GM12878 (cell line): ENCODE measurements around the gene GTF2A1. TPM values are rescaled to one million over a fixed set of nuclear protein-coding genes. Genes with fewer than 3 reads are reported as not detected.

Experiments
- ASH2L ChIP-seq: fragments of 300-600, 200-600 bp; sonication (generic); IDR thresholded peaks from 2 replicates; pipeline ENCODE4 v1.6.1; 2017; ENCODE audit warnings: low read depth, mild to moderate bottlenecking, borderline replicate concordance
- EED ChIP-seq: sonication (generic); IDR thresholded peaks from 2 replicates; pipeline ENCODE4 v1.6.1; 2016; ENCODE audit warnings: antibody characterized with exemption, low read depth
- EP300 ChIP-seq, 2 experiments: fragments of 150-350 bp in 1 of 2; IDR thresholded peaks; 2 replicates each; pipeline ENCODE4 v1.6.1; 2011 to 2012; ENCODE audit warnings: low read depth in 2 of 2, low read length in 2 of 2, borderline replicate concordance in 1 of 2, improper control_type of control experiment in 1 of 2, inconsistent platforms in 1 of 2; ENCODE audit not compliant: control insufficient read depth in 1 of 2
- EZH2 ChIP-seq: IDR thresholded peaks from 2 replicates; pipeline ENCODE4 v1.6.1; 2012; ENCODE audit warnings: low read depth, mild to moderate bottlenecking, control low read depth, inconsistent platforms, low read length, borderline replicate concordance; ENCODE audit not compliant: control insufficient read depth
- HDGF ChIP-seq: fragments of 450-650 bp; IDR thresholded peaks from 2 replicates; pipeline ENCODE4 v1.6.1; 2016; ENCODE audit warnings: antibody characterized with exemption
- MYC ChIP-seq: IDR thresholded peaks from 2 replicates; pipeline ENCODE4 v1.6.1; 2011; ENCODE audit warnings: mild to moderate bottlenecking, low read length, moderate library complexity, inconsistent platforms; ENCODE audit not compliant: insufficient read depth, insufficient replicate concordance, insufficient read length, severe bottlenecking
- NFXL1 ChIP-seq: fragments of 450-650 bp; IDR thresholded peaks from 2 replicates; pipeline ENCODE4 v1.6.1; 2017; ENCODE audit warnings: antibody characterized with exemption, mild to moderate bottlenecking, borderline replicate concordance
- NFYA ChIP-seq: IDR thresholded peaks from 2 replicates; pipeline ENCODE4 v1.6.1; 2011; ENCODE audit warnings: low read depth, mild to moderate bottlenecking, low read length, improper control_type of control experiment, borderline replicate concordance
- PAX5 ChIP-seq: IDR thresholded peaks from 2 replicates; pipeline ENCODE4 v1.6.1; 2011; ENCODE audit warnings: low read depth, low read length, borderline replicate concordance
- PML ChIP-seq: IDR thresholded peaks from 2 replicates; pipeline ENCODE4 v1.6.1; 2012; ENCODE audit warnings: low read length, inconsistent platforms
- POLR2A ChIP-seq: IDR thresholded peaks from 2 replicates; pipeline ENCODE4 v1.6.1; 2011; ENCODE audit warnings: low read depth, mild to moderate bottlenecking, low read length
- POLR2AphosphoS2 ChIP-seq: IDR thresholded peaks from 2 replicates; pipeline ENCODE4 v1.6.1; 2011; ENCODE audit warnings: low read depth, mild to moderate bottlenecking, low read length, improper control_type of control experiment, moderate library complexity
- POU2F2 ChIP-seq: IDR thresholded peaks from 3 replicates; pipeline ENCODE4 v1.6.1; 2011; ENCODE audit warnings: low read depth, mild to moderate bottlenecking, low read length, borderline replicate concordance
- RB1 ChIP-seq: fragments of 450-650 bp; formaldehyde crosslinking; IDR thresholded peaks from 2 replicates; pipeline ENCODE4 v1.6.1; 2017; ENCODE audit warnings: mild to moderate bottlenecking, borderline replicate concordance
- ZBED1 ChIP-seq: IDR thresholded peaks from 2 replicates; pipeline ENCODE4 v1.6.1; 2016; ENCODE audit warnings: borderline replicate concordance
- ZNF24 ChIP-seq: fragments of 450-650 bp; IDR thresholded peaks from 2 replicates; pipeline ENCODE4 v1.6.1; 2017; ENCODE audit warnings: antibody characterized with exemption, mild to moderate bottlenecking
- ZNF384 ChIP-seq: IDR thresholded peaks from 2 replicates; pipeline ENCODE4 v1.6.1; 2012; ENCODE audit warnings: low read depth, mild to moderate bottlenecking, low read length, improper control_type of control experiment, borderline replicate concordance
- ZNF622 ChIP-seq: fragments of 450-650 bp; IDR thresholded peaks from 2 replicates; pipeline ENCODE4 v1.6.1; 2017; ENCODE audit warnings: mild to moderate bottlenecking, inconsistent platforms
- polyA plus RNA-seq, 11 experiments: library from polyadenylated mRNA; depleted of rRNA in 4 of 11; unstranded in 6 of 11; stranded (reverse) in 5 of 11; fragments of >200 nt; fragmentation: Nextera tagmentation in 4 of 11; fragmentation: Illumina TruSeq in 1 of 11; extraction: Ambion mirVana in 4 of 11; extraction: Trizol in 1 of 11; gene quantifications; 1 replicate in 1 of 11; 2 replicates in 10 of 11; pipeline versions ENCODE4 v1.2.1 to v1.2.3, GENCODE V29; 2011 to 2016; ENCODE audit warnings: inconsistent platforms in 2 of 11, missing spikeins in 2 of 11, low read depth in 1 of 11
- total RNA-seq, 4 experiments: library from RNA; depleted of rRNA in 3 of 4; stranded (reverse); fragments of >200 nt in 3 of 4; fragmentation: Illumina TruSeq in 1 of 4; extraction: Trizol in 1 of 4; gene quantifications; 2 replicates each; pipeline versions ENCODE4 v1.2.1 to v1.2.3, GENCODE V29; 2013 to 2021
- TF ChIP-seq, protein P1 (sequence below): fragments of 450-650 bp; IDR thresholded peaks from 2 replicates; pipeline ENCODE4 v1.6.1; 2017; ENCODE audit warnings: low read depth, mild to moderate bottlenecking, moderate library complexity
- TF ChIP-seq, protein P2 (sequence below): IDR thresholded peaks from 2 replicates; pipeline ENCODE4 v1.6.1; 2012; ENCODE audit warnings: low read depth, low read length, improper control_type of control experiment
- TF ChIP-seq, protein P3 (sequence below): IDR thresholded peaks from 2 replicates; pipeline ENCODE4 v1.6.1; 2012; ENCODE audit warnings: low read depth, low read length, improper control_type of control experiment
- TF ChIP-seq, protein P4 (sequence below): fragments of 150-350 bp; IDR thresholded peaks from 2 replicates; pipeline ENCODE4 v1.6.1; 2016; ENCODE audit warnings: low read depth, low read length
- TF ChIP-seq, protein P5 (sequence below): IDR thresholded peaks from 2 replicates; pipeline ENCODE4 v1.6.1; 2012; ENCODE audit warnings: low read depth, low read length, improper control_type of control experiment

Gene GTF2A1
- total and polyA plus RNA-seq, 10 of the 15 experiments (the other 5 are each of a cell fraction or from before 2014, with no cell fraction given): 2.5 to 28.7 (median 14.9) TPM

DNA sequence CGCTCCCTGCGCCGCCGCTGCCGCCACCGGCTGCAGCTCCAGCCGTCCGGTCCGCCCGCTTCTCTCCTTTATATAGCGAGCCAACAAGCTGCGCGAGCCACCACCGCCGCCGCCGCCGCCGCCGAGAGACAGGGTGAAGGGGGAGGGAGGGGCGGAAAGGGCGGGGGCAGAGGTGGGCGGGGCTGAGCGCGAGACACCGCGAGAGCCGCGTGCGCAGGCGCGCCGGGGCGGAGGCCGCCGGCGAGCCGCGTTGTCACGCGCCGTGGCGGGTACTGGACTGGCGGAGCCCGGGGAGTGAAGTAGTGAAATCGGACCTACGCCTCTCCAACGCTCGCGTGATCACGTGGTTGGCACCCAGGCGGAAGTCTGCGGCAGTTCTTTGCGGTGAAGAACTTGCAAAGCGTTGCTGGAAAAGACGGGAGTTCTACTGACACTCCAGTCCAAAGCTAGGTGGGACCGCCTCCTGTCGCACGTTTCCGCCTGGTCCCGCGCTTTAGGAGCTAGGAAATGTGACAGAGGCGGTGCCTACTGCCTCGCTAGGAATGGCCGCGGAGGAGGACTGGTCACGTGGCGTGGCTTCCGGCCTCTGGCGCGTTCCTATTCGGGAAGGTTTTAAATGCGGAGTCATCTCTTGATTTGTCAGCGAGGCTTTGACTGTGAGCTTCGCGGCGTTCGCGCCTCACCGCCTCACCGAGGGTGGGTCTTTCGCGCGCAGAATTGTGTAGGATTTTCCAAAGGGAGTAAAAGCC lies at the start of gene GTF2A1 (continued):
- TF ChIP-seq NFXL1 (no peak), EP300 (IDR thresholded peaks at IDR 0.05; ENCODE audit: borderline replicate concordance in 1 of 2, control insufficient read depth in 1 of 2, low read depth in 2 of 2, low read length in 2 of 2) (peak; percentile 2 to 49; a peak in 1 of 4 replicates), RB1 (peak; percentile 79), MYC (peak; percentile 34), ASH2L (no peak), PML (peak; percentile 97), ZNF24 (peak; percentile 81), NFYA (no peak), EED (peak; percentile 48; the same call in 1 of the 2 replicates), POLR2AphosphoS2 (peak; percentile 90), PAX5 (peak; percentile 6; the same call in 1 of the 2 replicates), ZBED1 (0 out of 2 replicates have a peak, but pooled peaks have one; percentile 14), ZNF622 (no peak), EZH2 (no peak), POU2F2 (peak; percentile 72), HDGF (no peak; the same call in 1 of the 2 replicates), ZNF384 (no peak), POLR2A (peak; percentile 95)
- TF ChIP-seq, protein P1, sequence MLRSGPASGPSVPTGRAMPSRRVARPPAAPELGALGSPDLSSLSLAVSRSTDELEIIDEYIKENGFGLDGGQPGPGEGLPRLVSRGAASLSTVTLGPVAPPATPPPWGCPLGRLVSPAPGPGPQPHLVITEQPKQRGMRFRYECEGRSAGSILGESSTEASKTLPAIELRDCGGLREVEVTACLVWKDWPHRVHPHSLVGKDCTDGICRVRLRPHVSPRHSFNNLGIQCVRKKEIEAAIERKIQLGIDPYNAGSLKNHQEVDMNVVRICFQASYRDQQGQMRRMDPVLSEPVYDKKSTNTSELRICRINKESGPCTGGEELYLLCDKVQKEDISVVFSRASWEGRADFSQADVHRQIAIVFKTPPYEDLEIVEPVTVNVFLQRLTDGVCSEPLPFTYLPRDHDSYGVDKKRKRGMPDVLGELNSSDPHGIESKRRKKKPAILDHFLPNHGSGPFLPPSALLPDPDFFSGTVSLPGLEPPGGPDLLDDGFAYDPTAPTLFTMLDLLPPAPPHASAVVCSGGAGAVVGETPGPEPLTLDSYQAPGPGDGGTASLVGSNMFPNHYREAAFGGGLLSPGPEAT: peak; percentile 59
- TF ChIP-seq, protein P2, sequence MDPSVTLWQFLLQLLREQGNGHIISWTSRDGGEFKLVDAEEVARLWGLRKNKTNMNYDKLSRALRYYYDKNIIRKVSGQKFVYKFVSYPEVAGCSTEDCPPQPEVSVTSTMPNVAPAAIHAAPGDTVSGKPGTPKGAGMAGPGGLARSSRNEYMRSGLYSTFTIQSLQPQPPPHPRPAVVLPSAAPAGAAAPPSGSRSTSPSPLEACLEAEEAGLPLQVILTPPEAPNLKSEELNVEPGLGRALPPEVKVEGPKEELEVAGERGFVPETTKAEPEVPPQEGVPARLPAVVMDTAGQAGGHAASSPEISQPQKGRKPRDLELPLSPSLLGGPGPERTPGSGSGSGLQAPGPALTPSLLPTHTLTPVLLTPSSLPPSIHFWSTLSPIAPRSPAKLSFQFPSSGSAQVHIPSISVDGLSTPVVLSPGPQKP: peak; percentile 87
- TF ChIP-seq, protein P3, sequence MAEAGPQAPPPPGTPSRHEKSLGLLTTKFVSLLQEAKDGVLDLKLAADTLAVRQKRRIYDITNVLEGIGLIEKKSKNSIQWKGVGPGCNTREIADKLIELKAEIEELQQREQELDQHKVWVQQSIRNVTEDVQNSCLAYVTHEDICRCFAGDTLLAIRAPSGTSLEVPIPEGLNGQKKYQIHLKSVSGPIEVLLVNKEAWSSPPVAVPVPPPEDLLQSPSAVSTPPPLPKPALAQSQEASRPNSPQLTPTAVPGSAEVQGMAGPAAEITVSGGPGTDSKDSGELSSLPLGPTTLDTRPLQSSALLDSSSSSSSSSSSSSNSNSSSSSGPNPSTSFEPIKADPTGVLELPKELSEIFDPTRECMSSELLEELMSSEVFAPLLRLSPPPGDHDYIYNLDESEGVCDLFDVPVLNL: 0 out of 2 replicates have a peak, but pooled peaks have one; percentile 77
- TF ChIP-seq, protein P4, sequence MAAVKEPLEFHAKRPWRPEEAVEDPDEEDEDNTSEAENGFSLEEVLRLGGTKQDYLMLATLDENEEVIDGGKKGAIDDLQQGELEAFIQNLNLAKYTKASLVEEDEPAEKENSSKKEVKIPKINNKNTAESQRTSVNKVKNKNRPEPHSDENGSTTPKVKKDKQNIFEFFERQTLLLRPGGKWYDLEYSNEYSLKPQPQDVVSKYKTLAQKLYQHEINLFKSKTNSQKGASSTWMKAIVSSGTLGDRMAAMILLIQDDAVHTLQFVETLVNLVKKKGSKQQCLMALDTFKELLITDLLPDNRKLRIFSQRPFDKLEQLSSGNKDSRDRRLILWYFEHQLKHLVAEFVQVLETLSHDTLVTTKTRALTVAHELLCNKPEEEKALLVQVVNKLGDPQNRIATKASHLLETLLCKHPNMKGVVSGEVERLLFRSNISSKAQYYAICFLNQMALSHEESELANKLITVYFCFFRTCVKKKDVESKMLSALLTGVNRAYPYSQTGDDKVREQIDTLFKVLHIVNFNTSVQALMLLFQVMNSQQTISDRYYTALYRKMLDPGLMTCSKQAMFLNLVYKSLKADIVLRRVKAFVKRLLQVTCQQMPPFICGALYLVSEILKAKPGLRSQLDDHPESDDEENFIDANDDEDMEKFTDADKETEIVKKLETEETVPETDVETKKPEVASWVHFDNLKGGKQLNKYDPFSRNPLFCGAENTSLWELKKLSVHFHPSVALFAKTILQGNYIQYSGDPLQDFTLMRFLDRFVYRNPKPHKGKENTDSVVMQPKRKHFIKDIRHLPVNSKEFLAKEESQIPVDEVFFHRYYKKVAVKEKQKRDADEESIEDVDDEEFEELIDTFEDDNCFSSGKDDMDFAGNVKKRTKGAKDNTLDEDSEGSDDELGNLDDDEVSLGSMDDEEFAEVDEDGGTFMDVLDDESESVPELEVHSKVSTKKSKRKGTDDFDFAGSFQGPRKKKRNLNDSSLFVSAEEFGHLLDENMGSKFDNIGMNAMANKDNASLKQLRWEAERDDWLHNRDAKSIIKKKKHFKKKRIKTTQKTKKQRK: no peak
- TF ChIP-seq, protein P5, sequence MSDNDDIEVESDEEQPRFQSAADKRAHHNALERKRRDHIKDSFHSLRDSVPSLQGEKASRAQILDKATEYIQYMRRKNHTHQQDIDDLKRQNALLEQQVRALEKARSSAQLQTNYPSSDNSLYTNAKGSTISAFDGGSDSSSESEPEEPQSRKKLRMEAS: peak; percentile 94
